Measurements from ENCODE around the gene FAM53B.

The FAM53B gene

GRCh38 chr10:124694481-124695220 lies 49.5 kb downstream of the FAM53B start:
- no peak for DNase-seq

GRCh38 chr10:124693801-124694416 lies 50.3 kb downstream of the FAM53B start:
- no peak for DNase-seq

- DNase-seq, result no peak
Observed at GRCh38 chr10:124693396-124693795, 50.8 kb downstream of the FAM53B start.

GRCh38 chr10:124692100-124692446 lies 52.1 kb downstream of the FAM53B start:
- DNase-seq, result no peak

GRCh38 chr10:124691421-124692099 lies 52.6 kb downstream of the FAM53B start:
- DNase-seq, result no peak

- no peak for DNase-seq
Observed at GRCh38 chr10:124691002-124691401, 53.2 kb downstream of the FAM53B start.

GRCh38 chr10:124689911-124690498 lies 54.2 kb downstream of the FAM53B start:
- no peak for DNase-seq

- no peak for DNase-seq
Observed at GRCh38 chr10:124688889-124689670, 55.1 kb downstream of the FAM53B start.

- DNase-seq, result no peak
Observed at GRCh38 chr10:124688386-124688785, 55.8 kb downstream of the FAM53B start.

GRCh38 chr10:124686707-124687376 lies 57.3 kb downstream of the FAM53B start:
- no peak for DNase-seq

GRCh38 chr10:124685261-124685660 lies 58.9 kb downstream of the FAM53B start:
- no peak for DNase-seq

- no peak for DNase-seq
Observed at GRCh38 chr10:124683814-124684213, 60.4 kb downstream of the FAM53B start.

- DNase-seq, result no peak
Observed at GRCh38 chr10:124681626-124682552, 62.3 kb downstream of the FAM53B start.

GRCh38 chr10:124681091-124681490 lies 63.1 kb downstream of the FAM53B start:
- DNase-seq, result no peak

GRCh38 chr10:124680675-124681074 lies 63.5 kb downstream of the FAM53B start:
- no peak for DNase-seq

GRCh38 chr10:124679401-124679800 lies 64.8 kb downstream of the FAM53B start:
- no peak for DNase-seq

GRCh38 chr10:124678557-124679240 lies 65.5 kb downstream of the FAM53B start:
- no peak for DNase-seq

GRCh38 chr10:124677749-124678556 lies 66.2 kb downstream of the FAM53B start:
- no peak for DNase-seq

- no peak for DNase-seq
Observed at GRCh38 chr10:124677293-124677699, 66.9 kb downstream of the FAM53B start.
